AG04450 (cell line): ENCODE data around the gene UTP15. TPM values are rescaled to one million over a fixed set of nuclear protein-coding genes. Genes with fewer than 3 reads are reported as not detected.

Experiments
- CTCF ChIA-PET: fragments of 300-600, 350-600 bp; formaldehyde crosslinking; extraction: SDS; loops from one replicate; lab custom pipeline; 2022; ENCODE audit warnings: antibody characterized with exemption, inconsistent platforms; lab: Charles Lee
- POLR2A ChIA-PET: fragments of 350-600 bp; formaldehyde crosslinking; extraction: SDS; loops from one replicate; lab custom pipeline; 2021; ENCODE audit warnings: antibody characterized with exemption, inconsistent platforms; lab: Yijun Ruan, JAX
- DNase-seq: peaks from one replicate; pipeline ENCODE4 v3.0.0-alpha.2; 2011; ENCODE audit warnings: low read depth, low spot score
- H3K27ac ChIP-seq: one replicate; pipeline ENCODE4 v1.5.1; 2012; ENCODE audit warnings: low read depth, low read length, control low read depth
- H3K27me3 ChIP-seq: one replicate; pipeline ENCODE4 v1.6.0; 2012; ENCODE audit warnings: low read length; ENCODE audit not compliant: control insufficient read depth, insufficient read depth
- H3K4me3 ChIP-seq: 2 replicates; pipeline ENCODE4 v1.5.1; 2011; ENCODE audit warnings: mild to moderate bottlenecking, low read depth, low read length, control low read depth
- H3K9me3 ChIP-seq: 2 replicates; pipeline ENCODE4 v1.5.1; 2012; ENCODE audit warnings: low read length; ENCODE audit not compliant: control insufficient read depth, insufficient read depth
- CTCF ChIP-seq: IDR thresholded peaks from 2 replicates; pipeline ENCODE4 v1.5.1; 2011; ENCODE audit warnings: low read depth, low read length, control low read depth, inconsistent platforms
- polyA plus RNA-seq: library from polyadenylated mRNA; depleted of rRNA; stranded (reverse); fragments of >200 nt; gene quantifications from 2 replicates; pipeline ENCODE4 v1.2.3, GENCODE V29; 2011

The UTP15 gene
- polyA plus RNA-seq, 1 experiment, result 15.3 TPM

GRCh38 chr5:73592551-73592950 is 27.0 kb downstream of the UTP15 start:
- no peak for DNase-seq
- H3K9me3 ChIP-seq, result no peaks in the 10 kb centered on the region
- H3K4me3 ChIP-seq, result no peak overlapping the region
- no peak overlapping the region for H3K27ac ChIP-seq
- ChIA-PET POLR2A (interaction anchor here (0.8 kb wide), 1 partner anchor 1093 kb away, joined by 3 read pairs; no protein-coding TSS in a partner anchor), CTCF (interaction anchor here (1.3 to 10.5 kb wide), 7 partner anchors 11 to 310 kb away, joined by 3 to 352 read pairs (median 21); no protein-coding TSS in a partner anchor)
- no peaks in the 10 kb centered on the region for H3K27me3 ChIP-seq
- no peak for TF ChIP-seq CTCF

GRCh38 chr5:73596705-73597328 is 31.3 kb downstream of the UTP15 start:
- Histone ChIP-seq H3K27me3 (no peaks in the 10 kb centered on the region), H3K9me3 (no peaks in the 10 kb centered on the region), H3K4me3 (no peak overlapping the region), H3K27ac (no peak overlapping the region)
- ChIA-PET POLR2A (no interaction called here), CTCF (interaction anchor here (0.7 to 2.3 kb wide), 9 partner anchors 96 to 1053 kb away, joined by 3 to 14 read pairs (median 4); no protein-coding TSS in a partner anchor)
- DNase-seq, result no peak
- peak; percentile 47 for TF ChIP-seq CTCF

GRCh38 chr5:73599380-73599779 is 33.8 kb downstream of the UTP15 start:
- DNase-seq, result no peak
- POLR2A ChIA-PET, result no interaction called here
- CTCF ChIA-PET, result interaction anchor here (0.7 to 1.5 kb wide), 2 partner anchors 11 to 194 kb away, joined by 5 to 7 read pairs; no protein-coding TSS in a partner anchor
- Histone ChIP-seq H3K9me3 (no peaks in the 10 kb centered on the region), H3K4me3 (no peak overlapping the region), H3K27me3 (no peaks in the 10 kb centered on the region), H3K27ac (no peak overlapping the region)
- no peak for TF ChIP-seq CTCF

GRCh38 chr5:73603998-73604397 is 38.5 kb downstream of the UTP15 start:
- Histone ChIP-seq H3K27ac (no peak overlapping the region), H3K4me3 (no peak overlapping the region), H3K9me3 (no peaks in the 10 kb centered on the region), H3K27me3 (no peaks in the 10 kb centered on the region)
- TF ChIP-seq CTCF, result no peak
- POLR2A ChIA-PET, result no interaction called here
- CTCF ChIA-PET, result interaction anchor here (0.8 to 2.6 kb wide), 3 partner anchors 12 to 189 kb away, joined by 3 to 9 read pairs (median 3); no protein-coding TSS in a partner anchor
- no peak for DNase-seq
